IMR-90 (cell line): Measurements from ENCODE around the gene ARHGAP21. TPM values are rescaled to one million over a fixed set of nuclear protein-coding genes. Genes with fewer than 3 reads are reported as not detected.

Source experiments
- ATAC-seq: fragments of 200-7000 bp; cut with Tn5 transposase; 2 replicates; pipeline ENCODE4 v1.9.1; 2020; ENCODE audit warnings: low read depth, mild to moderate bottlenecking, moderate library complexity
- BruUV-seq: library from RNA; stranded (reverse); fragments of 400-500 nt; replicated peaks from 2 replicates; lab custom pipeline; 2021; lab: Mats Ljungman, UMichigan
- CTCF ChIA-PET: fragments of 300-600 bp; formaldehyde crosslinking; extraction: SDS; loops from one replicate; lab custom pipeline; 2021; ENCODE audit warnings: antibody characterized with exemption; lab: Yijun Ruan, JAX
- POLR2A ChIA-PET: fragments of 300-600 bp; sonication (Branson Sonifier 250); formaldehyde crosslinking; loops from one replicate; lab custom pipeline; 2022; ENCODE audit warnings: antibody characterized with exemption; ENCODE audit not compliant: unreplicated experiment; lab: Charles Lee
- DNase-seq: peaks from one replicate; pipeline ENCODE4 v3.0.0; 2013
- H2AFZ ChIP-seq: replicated peaks from 2 replicates; pipeline ENCODE3; 2013; ENCODE audit warnings: low read length, mild to moderate bottlenecking; ENCODE audit not compliant: poor library complexity
- H2AK5ac ChIP-seq: 2 replicates; pipeline ENCODE4 v1.6.1; 2013; ENCODE audit warnings: low read depth, low read length, inconsistent platforms
- H2AK9ac ChIP-seq: replicated peaks from 2 replicates; pipeline ENCODE3; 2013; ENCODE audit warnings: mild to moderate bottlenecking, low read depth, low read length, moderate library complexity; ENCODE audit not compliant: poor library complexity
- H2BK120ac ChIP-seq: 2 replicates; pipeline ENCODE4 v1.6.1; 2013; ENCODE audit warnings: low read depth, low read length, inconsistent platforms
- H2BK15ac ChIP-seq: 3 replicates; pipeline ENCODE4 v1.6.1; 2013; ENCODE audit warnings: low read depth, low read length, inconsistent platforms
- H2BK20ac ChIP-seq: 2 replicates; pipeline ENCODE4 v1.6.1; 2013; ENCODE audit warnings: low read depth, mild to moderate bottlenecking, inconsistent platforms, low read length, moderate library complexity
- H2BK5ac ChIP-seq: 2 replicates; pipeline ENCODE4 v1.6.1; 2013; ENCODE audit warnings: mild to moderate bottlenecking, low read depth, low read length, inconsistent platforms; ENCODE audit not compliant: poor library complexity, severe bottlenecking
- H3K14ac ChIP-seq: replicated peaks from 2 replicates; pipeline ENCODE4 v1.6.1; 2013; ENCODE audit warnings: low read depth, low read length, inconsistent platforms
- H3K18ac ChIP-seq: 2 replicates; pipeline ENCODE4 v1.6.1; 2013; ENCODE audit warnings: low read depth, low read length, control low read depth
- H3K23ac ChIP-seq: 2 replicates; pipeline ENCODE4 v1.6.1; 2013; ENCODE audit warnings: low read depth, low read length, inconsistent platforms
- H3K27ac ChIP-seq: 2 replicates; pipeline ENCODE4 v1.5.1; 2013; ENCODE audit warnings: mild to moderate bottlenecking, control low read depth, low read length; ENCODE audit not compliant: insufficient read depth
- H3K27me3 ChIP-seq: 2 replicates; pipeline ENCODE4 v1.6.1; 2013; ENCODE audit warnings: low read length; ENCODE audit not compliant: control insufficient read depth, insufficient read depth
- H3K36me3 ChIP-seq: 2 replicates; pipeline ENCODE4 v1.6.1; 2013; ENCODE audit warnings: low read length, mixed read lengths; ENCODE audit not compliant: control insufficient read depth, insufficient read depth
- H3K4ac ChIP-seq: 2 replicates; pipeline ENCODE4 v1.6.1; 2013; ENCODE audit warnings: low read depth, low read length, inconsistent platforms
- H3K4me1 ChIP-seq: 2 replicates; pipeline ENCODE4 v1.6.1; 2013; ENCODE audit warnings: low read length, mixed read lengths; ENCODE audit not compliant: control insufficient read depth, insufficient read depth
- H3K4me2 ChIP-seq: 2 replicates; pipeline ENCODE4 v1.6.1; 2013; ENCODE audit warnings: low read depth, mild to moderate bottlenecking, control low read depth, low read length, moderate library complexity
- H3K4me3 ChIP-seq: 2 replicates; pipeline ENCODE4 v1.5.1; 2013; ENCODE audit warnings: low read depth, mild to moderate bottlenecking, control low read depth, low read length, moderate library complexity; ENCODE audit not compliant: insufficient read depth
- H3K56ac ChIP-seq: 2 replicates; pipeline ENCODE4 v1.6.1; 2013; ENCODE audit warnings: low read length, inconsistent platforms; ENCODE audit not compliant: insufficient read depth; ENCODE audit errors: extremely low read depth
- H3K79me1 ChIP-seq, 2 experiments: 2 replicates each; pipeline ENCODE4 v1.6.1; 2013; ENCODE audit warnings: low read length in 2 of 2, inconsistent platforms in 1 of 2, low read depth in 1 of 2
- H3K9ac ChIP-seq: 2 replicates; pipeline ENCODE4 v1.6.1; 2013; ENCODE audit warnings: low read depth, low read length, control low read depth
- H3K9me1 ChIP-seq: 2 replicates; pipeline ENCODE4 v1.6.1; 2013; ENCODE audit warnings: low read length, inconsistent platforms; ENCODE audit not compliant: insufficient read depth
- H3K9me3 ChIP-seq: 2 replicates; pipeline ENCODE4 v1.6.1; 2013; ENCODE audit warnings: low read length; ENCODE audit not compliant: control insufficient read depth, insufficient read depth
- H4K20me1 ChIP-seq: 2 replicates; pipeline ENCODE4 v1.6.1; 2013; ENCODE audit warnings: low read length, inconsistent platforms; ENCODE audit not compliant: insufficient read depth
- H4K5ac ChIP-seq: 2 replicates; pipeline ENCODE4 v1.6.1; 2013; ENCODE audit warnings: mild to moderate bottlenecking, low read depth, low read length, control low read depth
- H4K8ac ChIP-seq, 2 experiments: 2 replicates each; pipeline ENCODE4 v1.6.1; 2013; ENCODE audit warnings: low read depth in 2 of 2, low read length in 2 of 2, control low read depth in 1 of 2, inconsistent platforms in 1 of 2
- H4K91ac ChIP-seq: 2 replicates; pipeline ENCODE4 v1.6.1; 2013; ENCODE audit warnings: low read depth, low read length, inconsistent platforms; ENCODE audit not compliant: insufficient read depth
- BHLHE40 ChIP-seq: fragments of 150-350 bp; IDR thresholded peaks from 2 replicates; pipeline ENCODE4 v1.6.1; 2016; ENCODE audit warnings: mild to moderate bottlenecking, low read depth, low read length
- CEBPB ChIP-seq: IDR thresholded peaks from 2 replicates; pipeline ENCODE4 v1.6.1; 2012; ENCODE audit warnings: low read depth, low read length, improper control_type of control experiment
- CHD1 ChIP-seq: IDR thresholded peaks from 2 replicates; pipeline ENCODE4 v1.6.1; 2012; ENCODE audit warnings: low read depth, low read length, improper control_type of control experiment
- CTCF ChIP-seq: conservative IDR thresholded peaks from 2 replicates; pipeline ENCODE4 v1.5.1; 2012; ENCODE audit warnings: mild to moderate bottlenecking, low read depth, low read length, improper control_type of control experiment
- ELK1 ChIP-seq: fragments of 150-350 bp; IDR thresholded peaks from 2 replicates; pipeline ENCODE4 v1.6.1; 2016; ENCODE audit warnings: low read depth, mild to moderate bottlenecking, low read length, moderate library complexity, borderline replicate concordance
- FOS ChIP-seq: fragments of 150-350 bp; IDR thresholded peaks from 2 replicates; pipeline ENCODE4 v1.6.1; 2016; ENCODE audit warnings: low read depth, low read length
- MAZ ChIP-seq: IDR thresholded peaks from 2 replicates; pipeline ENCODE4 v1.6.1; 2012; ENCODE audit warnings: low read depth, mild to moderate bottlenecking, low read length, improper control_type of control experiment, moderate library complexity, borderline replicate concordance
- MXI1 ChIP-seq: IDR thresholded peaks from 2 replicates; pipeline ENCODE4 v1.6.1; 2012; ENCODE audit warnings: low read depth, mild to moderate bottlenecking, low read length, moderate library complexity, borderline replicate concordance
- NFE2L2 ChIP-seq: fragments of 150-350 bp; IDR thresholded peaks from 2 replicates; pipeline ENCODE4 v1.6.1; 2016; ENCODE audit warnings: low read depth, mild to moderate bottlenecking, low read length
- SMC3 ChIP-seq: fragments of 150-350 bp; IDR thresholded peaks from 2 replicates; pipeline ENCODE4 v1.6.1; 2016; ENCODE audit warnings: low read depth, mild to moderate bottlenecking, antibody characterized with exemption, low read length, moderate library complexity
- WGBS, 2 experiments: methylation state at CpG; one replicate each; pipeline versions ENCODE4 v1.1.5 to v1.1.7; 2013; ENCODE audit warnings: missing lambda C conversion rate in 2 of 2; ENCODE audit not compliant: insufficient read length in 1 of 2; ENCODE audit errors: extremely low coverage in 2 of 2; 5-methylcytosine and 5-hydroxymethylcytosine counted together
- dilution Hi-C: fragments of 300-500 bp; cut with HindIII; formaldehyde crosslinking; loops from one replicate; pipeline ENCODE4 v1.14.3; 2018; ENCODE audit warnings: low sequenced_read_pairs; ENCODE audit not compliant: unreplicated experiment
- in situ Hi-C: fragments of 300-500 bp; cut with MboI; formaldehyde crosslinking; loops from 3 replicates; pipeline ENCODE4 v1.14.3; 2019; ENCODE audit warnings: low sequenced_read_pairs, inconsistent platforms, mixed read lengths
- intact Hi-C: fragments of 100-400 bp; cut with micrococcal nuclease; formaldehyde crosslinking; loops from 2 replicates; pipeline ENCODE4 v1.10.0; 2022
- polyA plus RNA-seq, 3 experiments: library from polyadenylated mRNA; depleted of rRNA; stranded (reverse); fragments of >200 nt; gene quantifications; 2 replicates each; pipeline ENCODE4 v1.2.3, GENCODE V29; 2012; ENCODE audit warnings: low replicate concordance in 1 of 3
- total RNA-seq: library from RNA; depleted of rRNA; stranded (reverse); fragments of >200 nt; gene quantifications from 2 replicates; pipeline ENCODE4 v1.2.3, GENCODE V29; 2012

Gene ARHGAP21
- total and polyA plus RNA-seq, 2 of the 4 experiments (the other 2 are of a cell fraction): 43.3 to 94.3 TPM

- ATAC-seq: no peak
- H2BK120ac ChIP-seq: no peak overlapping the region
- in situ Hi-C loops: no loop called here
Observed at GRCh38 chr10:24542314-24543270, 181.1 kb downstream of the ARHGAP21 start.

More at GRCh38 chr10:24542314-24543270, 181.1 kb downstream of the ARHGAP21 start:
- H3K4me3 ChIP-seq: no peak overlapping the region
- ChIA-PET POLR2A (no interaction called here), CTCF (no interaction called here)
- H2BK20ac ChIP-seq: no peak overlapping the region
- H2BK5ac ChIP-seq: no peak overlapping the region
- no peak for DNase-seq
- H4K20me1 ChIP-seq: no peaks in the 10 kb centered on the region
- H3K27me3 ChIP-seq: no peaks in the 10 kb centered on the region
- H3K4me2 ChIP-seq: no peak overlapping the region
- H3K23ac ChIP-seq: no peak overlapping the region
- no peak overlapping the region for H4K8ac ChIP-seq
- intact Hi-C loops (no loop called here), dilution Hi-C loops (no loop called here)
- no peak overlapping the region for H3K56ac ChIP-seq
- no peak overlapping the region for H4K5ac ChIP-seq
- no peaks in the 10 kb centered on the region for H3K4me1 ChIP-seq
- no peak overlapping the region for H3K9ac ChIP-seq
- 43% methylated on average over 1 of the region's 14 CpGs; no CpG with 5 or more reads in 1 of the 2 experiments for WGBS, 2 experiments
- H3K4ac ChIP-seq: no peak overlapping the region
- H2AFZ ChIP-seq: no peak overlapping the region
- no peak overlapping the region for H4K91ac ChIP-seq
- H3K36me3 ChIP-seq: peaks cover 20% of the 10 kb centered on the region
- H3K79me1 ChIP-seq: no peaks in the 10 kb centered on the region
- H3K14ac ChIP-seq: no peak overlapping the region
- H2AK9ac ChIP-seq: no peak overlapping the region
- TF ChIP-seq NFE2L2: no peak
- no peak for TF ChIP-seq SMC3
- TF ChIP-seq CEBPB: no peak
- no peak for TF ChIP-seq CTCF
- TF ChIP-seq MAZ: no peak
- TF ChIP-seq MXI1: no peak
- no peak for TF ChIP-seq ELK1
- TF ChIP-seq CHD1: no peak
- no peak for TF ChIP-seq FOS
- no peak for TF ChIP-seq BHLHE40
- H3K9me1 ChIP-seq: 0 out of 2 replicates have a peak, but pooled peaks cover 3% of the 10 kb centered on the region
- no peaks in the 10 kb centered on the region for H3K9me3 ChIP-seq
- H3K18ac ChIP-seq: no peak overlapping the region
- no TSS peak for BruUV-seq
- no peak overlapping the region for H3K27ac ChIP-seq
- H2BK15ac ChIP-seq: no peak overlapping the region
- no peak overlapping the region for H2AK5ac ChIP-seq
